ENCODE data around the gene AIM2.
A peak's percentile ranks its signal among the peaks of the same experiment; 100 is the strongest.
"Not testable (repeated sequence)": the region's sequence is repeated elsewhere in the genome, so short reads cannot be mapped to it uniquely, and the experiment has no call there.

AIM2 gene

DNA sequence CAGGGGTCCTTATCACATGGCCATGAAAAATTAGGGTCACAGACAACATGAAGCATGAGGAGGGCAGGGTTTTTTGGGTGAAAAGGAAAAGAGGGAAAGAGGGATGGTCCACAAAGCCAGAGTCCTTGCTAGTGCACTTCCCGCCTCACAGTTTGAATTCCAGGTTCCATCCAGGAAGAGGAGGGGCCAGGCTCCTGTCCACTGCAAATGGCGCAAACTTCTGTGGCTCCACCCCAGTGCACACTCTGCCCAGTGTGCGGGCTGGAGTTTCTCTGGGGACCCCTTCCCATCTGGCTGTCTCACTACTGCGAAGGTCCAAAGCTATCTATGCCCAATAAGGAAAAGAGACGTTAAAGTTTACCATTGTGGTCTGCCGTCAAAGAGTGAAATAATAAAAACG is 17.8 kb downstream of the AIM2 start:
- Mint-ChIP-seq H3K4me3 (no peak overlapping the region), H3K9me3 (no peaks in the 10 kb centered on the region), H3K4me1 (ENCODE audit: low read depth) (peaks cover 15% of the 10 kb centered on the region), H3K27me3 (ENCODE audit: low read depth) (no peaks in the 10 kb centered on the region), H3K27ac (no peak overlapping the region), H3K36me3 (ENCODE audit: low read depth) (peaks cover 43% of the 10 kb centered on the region)

DNA sequence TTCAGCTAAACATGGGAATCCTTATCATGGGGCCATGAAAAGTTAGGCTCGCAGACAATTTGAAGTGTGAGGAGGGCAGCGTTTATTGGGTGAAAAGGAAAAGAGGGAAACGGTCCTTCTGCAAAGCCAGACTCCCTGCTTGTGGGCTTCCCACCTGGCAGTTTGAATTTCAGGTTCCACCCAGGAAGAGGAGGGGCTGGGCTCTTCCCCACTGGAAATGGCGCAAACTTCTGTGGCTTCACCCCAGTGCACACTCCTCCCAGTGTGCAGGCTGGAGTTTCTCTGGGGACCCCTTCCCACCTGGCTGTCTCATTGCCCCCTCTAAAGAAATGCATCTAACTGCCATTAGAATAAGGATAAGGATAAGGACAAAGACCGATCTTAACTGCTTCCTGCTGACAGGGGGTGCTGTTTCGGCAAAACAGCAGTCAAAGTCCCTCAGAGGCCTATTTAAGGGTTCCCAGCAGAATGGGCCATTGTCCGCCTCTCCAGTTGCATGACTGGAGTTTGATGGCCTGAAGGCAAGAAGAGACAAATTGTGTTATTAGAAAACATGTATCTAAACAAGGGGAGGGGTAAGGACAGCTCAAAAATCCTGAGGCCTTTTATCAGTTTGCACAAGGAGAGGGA is 20.4 kb downstream of the AIM2 start:
- no peak overlapping the region for H3K4me3 Mint-ChIP-seq
- H3K9me3 Mint-ChIP-seq: no peaks in the 10 kb centered on the region
- peaks cover 55% of the 10 kb centered on the region for H3K36me3 Mint-ChIP-seq (ENCODE audit: low read depth)
- peak overlapping the region; percentile 77 for H3K27ac Mint-ChIP-seq
- peaks cover 30% of the 10 kb centered on the region for H3K4me1 Mint-ChIP-seq (ENCODE audit: low read depth)
- H3K27me3 Mint-ChIP-seq (ENCODE audit: low read depth): no peaks in the 10 kb centered on the region

DNA sequence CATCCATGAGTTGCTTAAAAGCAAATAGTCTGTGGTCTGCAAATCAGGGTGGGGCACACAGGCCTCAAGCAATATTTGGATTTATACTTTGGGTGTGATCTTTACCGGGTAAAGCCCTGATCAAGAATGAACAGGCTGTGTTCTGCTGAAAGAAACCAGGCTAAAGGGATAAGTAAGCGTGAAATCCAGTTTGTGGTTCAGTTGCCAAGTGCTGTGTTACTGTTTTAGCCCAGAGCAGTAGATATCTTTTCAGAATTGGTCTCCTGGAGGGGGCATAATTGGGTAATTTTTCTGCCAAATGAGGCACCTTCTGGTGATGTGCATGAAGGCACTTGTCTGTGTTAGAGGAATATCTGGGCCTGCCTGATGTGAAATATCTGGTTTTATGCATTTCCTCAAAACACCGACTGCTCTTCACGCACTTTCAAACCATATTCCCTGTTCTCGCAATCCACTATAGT is 21.4 kb downstream of the AIM2 start:
- Mint-ChIP-seq H3K27ac (peak overlapping the region; percentile 58), H3K9me3 (no peaks in the 10 kb centered on the region), H3K4me1 (ENCODE audit: low read depth) (peaks cover 32% of the 10 kb centered on the region)

DNA sequence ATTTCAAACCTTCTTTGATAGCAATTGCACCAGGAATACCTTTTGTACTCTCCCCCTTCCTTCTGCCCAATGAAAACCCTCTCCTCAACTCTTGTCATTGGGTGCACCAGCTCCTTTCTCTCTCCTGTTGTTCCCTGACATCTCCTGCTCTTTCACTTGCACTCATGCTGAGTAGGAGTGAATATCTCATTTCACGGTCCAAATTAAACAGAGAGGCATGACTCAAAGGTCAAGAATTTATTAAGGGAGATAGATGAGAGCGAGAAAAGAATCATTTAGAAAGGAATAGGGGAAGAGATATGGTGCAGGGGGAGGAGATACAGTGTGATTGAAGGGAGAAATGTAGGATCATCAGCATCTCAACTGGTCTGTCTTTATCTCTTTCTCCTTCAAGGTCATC is 22.1 kb downstream of the AIM2 start:
- peak overlapping the region; percentile 13 for H3K27ac Mint-ChIP-seq
- no peak overlapping the region for H3K4me3 Mint-ChIP-seq
- no peaks in the 10 kb centered on the region for H3K27me3 Mint-ChIP-seq (ENCODE audit: low read depth)
- peaks cover 65% of the 10 kb centered on the region for H3K36me3 Mint-ChIP-seq (ENCODE audit: low read depth)
- H3K9me3 Mint-ChIP-seq: no peaks in the 10 kb centered on the region
- peaks cover 36% of the 10 kb centered on the region for H3K4me1 Mint-ChIP-seq (ENCODE audit: low read depth)

More for the DNA sequence above, 21.4 kb downstream of the AIM2 start:
- Mint-ChIP-seq H3K27me3 (ENCODE audit: low read depth) (no peaks in the 10 kb centered on the region), H3K4me3 (no peak overlapping the region), H3K36me3 (ENCODE audit: low read depth) (peaks cover 60% of the 10 kb centered on the region)

DNA sequence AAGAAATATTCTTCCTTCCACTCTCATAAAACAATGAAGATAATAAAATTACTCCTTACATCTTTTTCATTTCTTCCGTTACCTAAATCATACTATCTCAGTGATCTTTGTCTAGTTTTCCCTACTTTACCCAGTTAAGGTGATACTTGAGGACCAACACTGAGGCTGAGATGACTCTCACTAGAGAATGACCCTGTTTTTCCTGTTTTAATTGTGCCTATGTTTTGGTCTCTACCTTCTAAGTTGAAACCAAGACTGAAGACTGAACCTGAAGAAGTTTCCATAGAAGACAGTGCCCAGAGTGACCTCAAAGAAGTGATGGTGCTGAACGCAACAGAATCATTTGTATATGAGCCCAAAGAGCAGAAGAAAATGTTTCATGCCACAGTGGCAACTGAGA is 25.1 kb downstream of the AIM2 start:
- Mint-ChIP-seq H3K4me1 (ENCODE audit: low read depth) (peaks cover 37% of the 10 kb centered on the region), H3K27me3 (ENCODE audit: low read depth) (no peaks in the 10 kb centered on the region), H3K9me3 (no peaks in the 10 kb centered on the region), H3K27ac (peak overlapping the region; percentile 10), H3K36me3 (ENCODE audit: low read depth) (peaks cover 69% of the 10 kb centered on the region), H3K4me3 (no peak overlapping the region)

DNA sequence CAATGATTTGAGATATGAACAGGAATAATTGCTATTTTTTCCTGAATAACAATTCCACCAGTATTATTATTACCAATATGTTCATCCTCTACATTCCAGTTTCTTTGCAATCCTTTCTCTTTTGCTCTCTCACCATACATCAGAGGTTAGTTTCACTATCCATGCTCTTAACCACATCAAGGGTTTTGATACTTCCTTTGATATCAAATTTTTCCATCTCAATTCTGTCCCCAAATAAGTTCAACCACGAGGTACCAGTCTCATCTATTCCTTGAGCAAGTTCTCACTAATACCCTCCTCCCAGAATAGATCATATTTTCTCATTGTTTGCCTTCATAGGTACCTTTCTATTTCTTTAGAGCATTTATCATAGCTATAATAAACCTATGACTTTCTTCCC is 30.1 kb downstream of the AIM2 start:
- peaks cover 35% of the 10 kb centered on the region for H3K4me1 Mint-ChIP-seq (ENCODE audit: low read depth)
- H3K9me3 Mint-ChIP-seq; H3K27me3 Mint-ChIP-seq (ENCODE audit: low read depth): not testable (repeated sequence)
- peak overlapping the region; percentile 60 for H3K27ac Mint-ChIP-seq
- H3K36me3 Mint-ChIP-seq (ENCODE audit: low read depth): peaks cover 56% of the 10 kb centered on the region
- H3K4me3 Mint-ChIP-seq: peak overlapping the region; percentile 8

DNA sequence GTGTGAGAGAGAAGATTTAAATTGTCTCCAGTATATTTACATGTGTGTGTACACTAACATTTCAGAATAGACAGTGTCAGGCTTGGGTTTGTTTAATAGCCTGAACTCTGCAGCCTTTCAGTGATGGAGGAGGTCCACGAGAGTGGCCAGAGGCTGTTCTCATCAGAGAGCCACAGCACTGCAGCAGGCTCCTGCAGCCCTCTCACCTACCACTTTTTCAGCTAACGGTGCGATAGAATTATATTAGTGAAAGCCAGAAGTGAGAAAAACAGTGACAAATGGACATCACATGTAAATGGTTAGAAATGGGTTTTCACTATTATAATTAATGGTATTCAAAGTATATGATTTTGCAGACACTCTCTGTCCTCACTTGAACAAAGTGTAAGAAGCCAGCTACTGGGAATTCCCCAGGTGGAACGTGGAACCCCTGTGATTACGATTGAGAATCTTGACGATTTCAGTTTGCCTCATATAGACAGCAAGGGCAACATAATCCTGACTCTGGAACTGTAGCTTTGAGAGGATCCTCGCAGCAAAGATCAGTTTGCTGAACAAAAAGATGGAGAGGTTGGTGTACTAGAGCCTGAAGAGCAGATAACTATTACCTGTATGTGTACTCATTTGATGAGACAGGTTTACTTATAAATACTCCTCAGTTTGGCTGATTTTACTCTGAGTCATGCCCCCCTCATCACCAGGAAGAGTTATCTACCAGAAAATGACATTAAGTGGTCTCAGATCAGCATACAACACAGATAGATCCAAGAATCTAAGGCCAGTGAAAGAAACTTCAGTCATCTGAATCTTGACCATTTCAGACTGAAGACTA is 35.5 kb downstream of the AIM2 start:
- Mint-ChIP-seq H3K27me3 (ENCODE audit: low read depth) (no peaks in the 10 kb centered on the region), H3K27ac (peak overlapping the region; percentile 26), H3K36me3 (ENCODE audit: low read depth) (peaks cover 61% of the 10 kb centered on the region), H3K9me3 (no peaks in the 10 kb centered on the region), H3K4me1 (ENCODE audit: low read depth) (peaks cover 39% of the 10 kb centered on the region), H3K4me3 (no peak overlapping the region)

DNA sequence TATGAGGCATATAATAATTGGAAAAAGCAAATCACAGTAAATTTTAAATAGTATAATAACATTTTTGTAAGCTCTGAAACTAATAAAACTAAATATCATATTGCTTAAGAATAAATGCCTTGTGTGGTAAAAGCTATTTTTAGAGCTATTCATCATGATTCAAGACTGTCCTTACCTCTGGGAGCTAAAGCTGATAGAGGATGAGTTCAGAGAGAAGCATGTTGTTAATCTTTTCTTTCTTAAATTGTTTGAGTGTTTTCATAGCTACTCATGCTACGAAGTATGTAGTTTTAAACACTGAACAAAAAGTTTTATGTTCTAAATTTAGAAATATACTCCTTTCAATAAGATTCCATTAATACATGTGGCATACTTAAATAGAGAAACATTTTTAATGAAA is 36.4 kb downstream of the AIM2 start:
- Mint-ChIP-seq H3K9me3 (no peaks in the 10 kb centered on the region), H3K4me3 (no peak overlapping the region), H3K27me3 (ENCODE audit: low read depth) (no peaks in the 10 kb centered on the region), H3K36me3 (ENCODE audit: low read depth) (peaks cover 63% of the 10 kb centered on the region), H3K27ac (no peak overlapping the region), H3K4me1 (ENCODE audit: low read depth) (peaks cover 45% of the 10 kb centered on the region)

DNA sequence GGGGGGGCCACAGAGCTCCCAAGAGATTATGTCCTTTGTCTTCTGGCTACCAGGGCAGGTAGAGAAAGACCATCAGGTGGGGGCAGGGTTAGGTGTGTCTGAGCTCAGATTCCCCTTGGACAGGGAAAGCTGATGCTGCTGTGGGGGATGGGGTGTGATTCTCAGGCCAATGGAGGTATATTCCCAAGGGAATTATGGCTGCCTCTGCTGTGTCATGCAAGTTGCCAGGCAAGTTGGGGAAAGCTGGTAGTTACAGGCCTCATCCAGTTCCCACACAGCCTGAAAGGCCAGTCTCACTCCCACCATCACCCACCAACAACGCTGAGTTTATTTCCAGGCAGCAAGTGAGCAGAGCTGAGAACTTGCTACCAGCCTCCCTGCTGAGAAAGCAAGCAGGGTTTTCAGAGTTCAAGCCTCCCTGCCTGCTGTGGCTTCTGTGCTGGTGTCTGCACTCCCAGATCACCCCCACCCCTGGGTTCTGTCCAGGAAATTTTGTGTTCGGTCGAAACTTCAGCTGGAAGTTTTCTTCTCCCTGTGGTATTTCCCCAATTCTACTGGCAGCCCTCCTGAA is 45.6 kb downstream of the AIM2 start:
- Mint-ChIP-seq H3K4me3 (no peak overlapping the region), H3K36me3 (ENCODE audit: low read depth) (peaks cover 84% of the 10 kb centered on the region), H3K27me3 (ENCODE audit: low read depth) (no peaks in the 10 kb centered on the region), H3K4me1 (ENCODE audit: low read depth) (peaks cover 64% of the 10 kb centered on the region), H3K27ac (no peak overlapping the region), H3K9me3 (no peaks in the 10 kb centered on the region)

DNA sequence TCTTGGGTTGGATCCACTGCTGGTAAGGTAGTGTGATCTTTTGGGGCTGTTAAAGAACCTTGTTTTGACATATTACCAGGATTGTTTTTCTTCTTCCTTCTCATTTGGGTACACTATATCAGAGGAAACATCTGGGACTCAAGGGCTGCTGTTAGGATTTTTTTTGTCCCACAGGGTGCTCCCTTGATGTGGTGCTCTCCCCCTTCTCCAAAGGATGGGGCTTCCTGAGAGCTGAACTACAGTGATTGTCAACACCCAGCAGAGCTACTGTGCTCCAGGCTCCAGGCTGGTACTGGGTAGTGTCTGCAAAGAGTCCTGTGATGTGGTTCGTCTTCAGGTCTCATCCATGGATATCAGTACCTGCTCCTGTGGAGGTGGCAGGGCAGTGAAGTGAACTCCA is 46.3 kb downstream of the AIM2 start:
- no peaks in the 10 kb centered on the region for H3K27me3 Mint-ChIP-seq (ENCODE audit: low read depth)
- H3K9me3 Mint-ChIP-seq: no peaks in the 10 kb centered on the region
- peaks cover 83% of the 10 kb centered on the region for H3K36me3 Mint-ChIP-seq (ENCODE audit: low read depth)
- H3K4me1 Mint-ChIP-seq (ENCODE audit: low read depth): peaks cover 65% of the 10 kb centered on the region
- H3K4me3 Mint-ChIP-seq: peak overlapping the region; percentile 42
- H3K27ac Mint-ChIP-seq: peak overlapping the region; percentile 50

DNA sequence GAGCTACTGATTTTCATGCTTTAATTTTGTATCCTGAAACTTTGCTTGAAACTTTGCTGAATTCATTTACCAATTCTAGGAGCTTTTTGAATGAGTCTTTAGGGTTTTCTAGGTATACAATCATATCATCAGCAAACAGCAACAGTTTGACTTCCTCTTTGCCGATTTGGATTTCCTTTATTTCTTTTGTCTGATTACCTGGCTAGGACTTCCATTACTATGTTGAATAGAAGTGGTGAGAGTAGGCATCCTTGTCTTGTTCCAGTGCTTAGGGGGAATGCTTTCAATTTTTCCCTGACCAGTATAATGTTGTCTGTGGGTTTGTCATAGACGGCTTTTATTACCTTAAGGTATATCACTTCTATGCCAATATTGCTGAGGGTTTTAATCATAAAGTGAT is 49.7 kb downstream of the AIM2 start:
- not testable (repeated sequence) for H3K27me3 Mint-ChIP-seq (ENCODE audit: low read depth); H3K9me3 Mint-ChIP-seq

DNA sequence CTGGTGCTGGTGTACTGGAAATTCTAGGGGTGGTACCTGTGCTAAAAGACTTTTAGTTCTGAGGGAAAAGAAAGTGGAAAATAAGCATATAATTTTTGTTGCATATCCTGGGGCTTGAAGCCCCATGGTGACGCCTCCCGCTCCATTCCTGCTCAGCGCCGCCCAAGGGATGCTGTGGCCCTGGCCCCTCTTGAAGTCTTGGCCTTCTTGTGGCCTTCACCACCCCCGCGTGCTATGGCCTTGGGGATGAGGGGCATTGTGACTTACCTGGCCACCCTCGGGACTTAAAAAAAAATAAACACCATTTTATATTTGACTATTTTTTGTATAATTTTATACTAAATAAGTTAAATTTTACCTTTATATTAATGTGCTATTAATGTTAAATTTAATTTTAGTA is 51.5 kb downstream of the AIM2 start:
- no peaks in the 10 kb centered on the region for H3K9me3 Mint-ChIP-seq
- peaks cover 68% of the 10 kb centered on the region for H3K4me1 Mint-ChIP-seq (ENCODE audit: low read depth)
- no peaks in the 10 kb centered on the region for H3K27me3 Mint-ChIP-seq (ENCODE audit: low read depth)
- H3K27ac Mint-ChIP-seq: no peak overlapping the region
- H3K36me3 Mint-ChIP-seq (ENCODE audit: low read depth): peaks cover 80% of the 10 kb centered on the region
- no peak overlapping the region for H3K4me3 Mint-ChIP-seq

More for the DNA sequence above, 49.7 kb downstream of the AIM2 start:
- Mint-ChIP-seq H3K4me3 (peak overlapping the region; percentile 30), H3K4me1 (ENCODE audit: low read depth) (peaks cover 69% of the 10 kb centered on the region), H3K27ac (peak overlapping the region; percentile 28), H3K36me3 (ENCODE audit: low read depth) (peaks cover 79% of the 10 kb centered on the region)

DNA sequence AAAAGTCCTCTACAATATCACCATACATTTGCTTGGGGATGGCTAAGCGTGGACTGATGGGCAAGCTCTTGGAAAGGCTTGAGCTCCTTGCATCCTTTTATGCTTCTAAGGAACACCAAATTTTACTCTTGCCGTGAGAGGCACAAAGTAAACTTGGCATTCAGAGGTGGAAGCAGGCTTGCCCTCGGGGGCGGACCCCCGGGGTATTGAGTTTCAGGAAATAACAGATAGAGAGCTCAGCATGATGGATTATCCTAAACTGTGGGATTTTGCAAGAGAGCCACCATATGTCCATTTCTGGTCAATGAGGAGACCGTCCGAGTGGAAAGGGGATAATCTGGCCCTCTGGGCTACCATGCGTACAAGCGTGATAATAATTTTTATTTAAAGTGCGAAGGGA is 52.8 kb downstream of the AIM2 start:
- Mint-ChIP-seq H3K36me3 (ENCODE audit: low read depth) (peaks cover 83% of the 10 kb centered on the region), H3K9me3 (no peaks in the 10 kb centered on the region), H3K27ac (no peak overlapping the region), H3K27me3 (ENCODE audit: low read depth) (no peaks in the 10 kb centered on the region), H3K4me1 (ENCODE audit: low read depth) (peaks cover 69% of the 10 kb centered on the region), H3K4me3 (no peak overlapping the region)

DNA sequence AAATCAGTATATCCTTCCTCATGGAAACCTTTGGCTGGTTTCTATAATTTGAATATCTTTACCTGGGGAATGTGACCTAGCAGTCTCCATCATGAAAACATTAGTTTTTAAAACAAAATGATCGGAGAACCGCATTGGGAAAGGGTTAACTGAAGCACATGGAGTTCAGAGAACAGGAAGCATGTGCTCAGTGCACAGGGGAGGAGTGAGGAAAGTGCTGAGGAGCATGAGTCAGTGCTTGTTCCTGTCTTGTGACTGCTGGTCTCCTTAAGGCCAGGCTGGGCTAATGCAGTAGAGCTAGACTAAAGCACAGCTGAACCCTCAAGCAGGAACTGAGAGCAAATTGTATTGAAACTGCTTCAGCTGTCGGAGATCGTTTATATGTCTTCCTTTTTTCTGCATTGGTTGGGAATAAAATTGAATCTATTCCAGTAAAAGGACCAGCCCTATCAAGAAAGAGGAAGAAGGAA is 61.1 kb downstream of the AIM2 start:
- no peaks in the 10 kb centered on the region for H3K9me3 Mint-ChIP-seq
- H3K4me1 Mint-ChIP-seq (ENCODE audit: low read depth): peaks cover 64% of the 10 kb centered on the region
- H3K4me3 Mint-ChIP-seq: peak overlapping the region; percentile 83
- peak overlapping the region; percentile 92 for H3K27ac Mint-ChIP-seq
- no peaks in the 10 kb centered on the region for H3K27me3 Mint-ChIP-seq (ENCODE audit: low read depth)
- peaks cover 80% of the 10 kb centered on the region for H3K36me3 Mint-ChIP-seq (ENCODE audit: low read depth)

DNA sequence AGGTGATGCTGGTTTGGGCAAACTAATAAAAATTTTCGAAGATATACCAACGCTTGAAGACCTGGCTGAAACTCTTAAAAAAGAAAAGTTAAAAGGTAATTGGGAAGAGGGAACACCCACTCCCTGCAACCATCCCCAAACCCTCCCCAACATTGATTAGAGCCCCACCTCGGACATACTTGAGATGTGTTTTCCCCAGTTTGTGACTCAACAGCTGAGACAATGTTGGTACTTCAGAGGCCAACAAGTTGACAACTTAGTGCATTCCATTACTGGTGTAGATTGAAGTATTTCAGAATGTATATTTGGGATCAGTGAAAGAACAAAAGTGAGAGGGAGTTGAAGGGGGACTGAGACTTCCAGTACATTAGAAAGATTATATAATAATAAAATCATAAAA is 61.7 kb downstream of the AIM2 start:
- peaks cover 80% of the 10 kb centered on the region for H3K36me3 Mint-ChIP-seq (ENCODE audit: low read depth)

More for the DNA sequence above, 61.7 kb downstream of the AIM2 start:
- no peaks in the 10 kb centered on the region for H3K9me3 Mint-ChIP-seq
- H3K27me3 Mint-ChIP-seq (ENCODE audit: low read depth): no peaks in the 10 kb centered on the region
- peak overlapping the region; percentile 89 for H3K27ac Mint-ChIP-seq
- peaks cover 58% of the 10 kb centered on the region for H3K4me1 Mint-ChIP-seq (ENCODE audit: low read depth)
- H3K4me3 Mint-ChIP-seq: peak overlapping the region; percentile 96
